Astrocyte of the cerebellum (primary cell): ENCODE results near the gene GABRG2.

Source experiments
- DNase-seq: peaks from one replicate; pipeline ENCODE4 v3.0.0-alpha.2; 2011; ENCODE audit warnings: low read depth
- H3K4me3 ChIP-seq: 2 replicates; pipeline ENCODE4 v1.5.1; 2011; ENCODE audit warnings: mild to moderate bottlenecking, low read depth, low read length, moderate library complexity
- CTCF ChIP-seq: IDR thresholded peaks from 2 replicates; pipeline ENCODE4 v1.5.1; 2012; ENCODE audit warnings: low read length, low read depth, moderate library complexity, mild to moderate bottlenecking; ENCODE audit errors: missing control alignments
- in situ Hi-C: cut with HindIII; loops from 2 replicates; pipeline ENCODE4 v1.10.0; 2017; ENCODE audit warnings: low sequenced_read_pairs

GABRG2 gene

DNA sequence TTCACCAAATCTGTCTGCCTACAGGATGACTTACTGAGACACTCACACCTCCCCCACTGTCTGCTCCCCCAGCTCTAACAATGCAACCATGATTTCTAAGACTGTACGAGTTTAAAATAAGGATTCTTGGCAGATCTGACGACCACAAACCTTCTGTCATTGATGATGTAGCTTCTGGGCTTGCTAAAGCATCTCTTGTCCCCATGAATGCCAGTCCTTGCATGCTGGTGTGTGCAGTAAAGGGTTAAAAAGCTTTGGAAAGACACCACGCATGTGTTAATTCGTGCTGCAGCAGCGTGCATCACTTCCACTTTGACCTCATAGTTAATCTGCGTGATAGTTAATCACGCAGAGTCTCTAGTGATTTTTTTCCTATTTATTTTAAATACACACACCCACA, 411 bp upstream of the GABRG2 start:
- TF ChIP-seq CTCF: no peak
- H3K4me3 ChIP-seq: no peak overlapping the region
- in situ Hi-C loops: no loop called here
- no peak for DNase-seq

DNA sequence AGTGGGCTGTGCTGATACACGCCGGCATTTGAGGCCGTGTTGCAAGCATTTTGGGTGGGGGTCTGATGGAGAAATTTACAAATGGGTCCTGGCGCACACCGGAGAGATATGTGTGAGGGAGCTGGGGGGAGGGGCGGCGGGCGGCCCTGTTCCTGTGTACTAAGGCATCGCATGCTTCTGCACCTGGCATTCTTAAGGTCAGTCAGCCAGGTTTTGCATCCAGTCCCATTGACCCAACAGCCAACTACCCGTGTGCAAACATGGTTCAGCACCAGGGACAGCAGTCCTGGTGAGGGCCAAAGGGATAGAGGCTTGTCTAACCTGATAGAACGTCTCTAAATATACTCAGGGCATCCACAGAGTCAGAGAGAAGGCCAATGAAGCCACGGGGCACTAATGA, 839 bp downstream of the GABRG2 start:
- H3K4me3 ChIP-seq: no peak overlapping the region
- TF ChIP-seq CTCF: no peak

DNA sequence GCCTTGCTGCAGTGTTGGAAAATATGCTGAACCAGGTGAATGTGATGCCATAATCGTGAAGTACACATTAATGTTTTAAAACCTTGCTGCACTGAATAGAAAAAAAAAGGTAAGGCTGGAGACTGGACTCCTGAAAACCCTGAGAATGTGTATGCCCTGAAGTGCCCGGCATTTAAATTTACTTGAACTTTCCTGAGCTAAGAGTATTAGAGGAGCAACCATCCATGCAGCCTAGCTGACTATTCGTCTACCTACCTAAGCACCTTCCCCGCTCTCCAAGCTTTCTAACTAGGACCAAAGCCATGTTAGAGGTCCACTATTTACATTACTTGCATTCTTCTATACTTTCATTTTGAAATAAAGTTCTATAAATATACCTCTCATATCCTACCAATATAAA, 1.4 kb downstream of the GABRG2 start:
- in situ Hi-C loops: no loop called here
- TF ChIP-seq CTCF: no peak
- no peak for DNase-seq
- H3K4me3 ChIP-seq: no peak overlapping the region

More for the DNA sequence above, 839 bp downstream of the GABRG2 start:
- DNase-seq: peak; percentile 6
- in situ Hi-C loops: no loop called here

DNA sequence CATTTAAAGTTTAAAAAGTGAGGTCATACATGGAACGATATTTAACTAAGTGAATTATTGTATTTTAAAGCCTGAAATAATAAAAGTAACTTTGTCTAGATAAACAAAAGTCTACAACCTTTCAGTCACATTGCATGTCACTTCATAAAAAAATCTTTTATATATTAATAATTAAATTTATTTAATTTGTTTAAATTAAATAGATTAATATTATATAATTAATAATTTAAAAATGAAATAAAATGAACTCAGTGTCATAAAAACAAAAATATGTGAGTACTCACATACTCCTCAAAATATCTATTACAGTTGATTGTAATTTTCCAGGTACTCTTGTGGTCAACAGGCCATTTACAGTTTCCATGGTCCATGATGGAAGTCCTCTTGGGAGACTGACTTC, 11.2 kb downstream of the GABRG2 start:
- no peak for DNase-seq
- H3K4me3 ChIP-seq: no peak overlapping the region
- no peak for TF ChIP-seq CTCF
- in situ Hi-C loops: no loop called here

- in situ Hi-C loops: no loop called here
- no peak for TF ChIP-seq CTCF
- no peak overlapping the region for H3K4me3 ChIP-seq
- no peak for DNase-seq
Measured at GRCh38 chr5:162091336-162091735, 23.8 kb downstream of the GABRG2 start.

GRCh38 chr5:162096448-162096847, 28.9 kb downstream of the GABRG2 start:
- H3K4me3 ChIP-seq: no peak overlapping the region
- DNase-seq: no peak
- in situ Hi-C loops: no loop called here
- TF ChIP-seq CTCF: no peak

DNA sequence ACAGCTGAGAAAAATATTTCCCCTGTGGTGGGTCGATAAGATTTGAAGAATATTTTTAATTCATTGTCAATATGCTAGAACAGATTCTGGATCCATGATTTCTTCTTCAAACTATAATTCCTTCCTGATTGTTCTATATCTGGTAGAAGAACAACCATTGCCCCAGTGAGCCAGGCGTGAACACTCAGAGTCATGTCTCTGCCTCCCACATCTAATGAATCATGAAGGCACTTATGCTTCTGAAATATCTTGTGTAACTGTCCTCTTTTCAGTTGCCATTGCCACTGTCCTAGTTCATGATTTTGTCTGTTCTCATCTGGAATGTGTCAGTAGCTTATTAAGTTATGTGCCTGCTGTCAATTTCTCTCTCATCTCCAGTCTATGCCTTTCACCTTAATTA, 40.0 kb downstream of the GABRG2 start:
- no peak for TF ChIP-seq CTCF
- in situ Hi-C loops: no loop called here

More for the DNA sequence above, 40.0 kb downstream of the GABRG2 start:
- DNase-seq: no peak
- H3K4me3 ChIP-seq: no peak overlapping the region
